ENCODE results near the gene SQOR.

SQOR gene

DNA sequence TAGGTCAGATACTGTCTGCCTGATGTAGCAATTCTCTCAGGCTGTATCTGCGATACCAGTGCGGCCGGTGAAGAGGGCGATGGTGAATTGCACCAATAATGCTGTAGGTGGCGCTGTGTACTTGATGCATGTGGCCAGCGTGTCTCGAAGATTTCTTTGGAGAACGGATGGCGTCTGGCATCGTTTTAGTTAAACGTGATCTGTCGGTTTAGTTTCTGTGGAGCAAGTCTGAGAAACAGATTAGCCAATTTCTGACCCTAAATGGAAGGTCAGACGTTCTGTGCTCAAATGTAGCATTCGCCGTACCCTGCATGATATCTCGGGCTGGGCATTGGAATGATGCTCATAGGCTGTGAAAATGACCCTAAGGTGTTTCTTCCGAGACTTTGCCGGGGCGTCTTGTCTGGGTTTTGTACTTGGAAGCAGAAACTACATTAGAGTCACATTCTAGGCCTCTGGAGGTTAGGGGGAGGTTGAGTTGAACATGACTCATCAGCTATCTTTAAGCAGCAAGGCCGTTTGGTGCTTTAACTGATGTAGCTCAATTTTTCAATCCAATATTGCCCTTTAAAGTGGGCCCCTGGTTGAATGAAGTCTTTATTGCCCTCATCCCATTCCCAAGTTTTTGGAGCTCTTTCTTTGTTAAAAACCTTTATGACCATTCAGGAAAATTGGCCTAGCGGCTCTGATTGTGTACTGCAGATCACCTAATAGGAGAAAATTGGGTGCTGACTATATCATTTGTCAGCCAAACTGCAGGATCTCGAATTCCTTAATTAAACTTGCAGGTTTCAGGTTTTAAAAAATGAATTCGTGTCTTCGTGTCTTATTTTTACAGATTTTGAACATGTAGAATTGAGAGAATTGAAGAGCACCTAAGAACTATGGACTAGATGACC, 80.0 kb downstream of the SQOR start:
- TF ChIP-seq TCF12 (IDR thresholded peaks at IDR 0.05; ENCODE audit: low read depth) (no peak), CREB1 (IDR thresholded peaks at IDR 0.05; ENCODE audit: low read depth) (no peak), RAD21 (IDR thresholded peaks at IDR 0.05; ENCODE audit: low read depth) (peak; percentile 86), EGR1 (IDR thresholded peaks at IDR 0.05) (no peak), TAF1 (IDR thresholded peaks at IDR 0.05; ENCODE audit: low read depth) (no peak), NFIC (IDR thresholded peaks at IDR 0.05) (no peak)
- TF ChIP-seq, protein P1, sequence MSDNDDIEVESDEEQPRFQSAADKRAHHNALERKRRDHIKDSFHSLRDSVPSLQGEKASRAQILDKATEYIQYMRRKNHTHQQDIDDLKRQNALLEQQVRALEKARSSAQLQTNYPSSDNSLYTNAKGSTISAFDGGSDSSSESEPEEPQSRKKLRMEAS (IDR thresholded peaks at IDR 0.05) = peak; percentile 65
- TF ChIP-seq, protein P2, sequence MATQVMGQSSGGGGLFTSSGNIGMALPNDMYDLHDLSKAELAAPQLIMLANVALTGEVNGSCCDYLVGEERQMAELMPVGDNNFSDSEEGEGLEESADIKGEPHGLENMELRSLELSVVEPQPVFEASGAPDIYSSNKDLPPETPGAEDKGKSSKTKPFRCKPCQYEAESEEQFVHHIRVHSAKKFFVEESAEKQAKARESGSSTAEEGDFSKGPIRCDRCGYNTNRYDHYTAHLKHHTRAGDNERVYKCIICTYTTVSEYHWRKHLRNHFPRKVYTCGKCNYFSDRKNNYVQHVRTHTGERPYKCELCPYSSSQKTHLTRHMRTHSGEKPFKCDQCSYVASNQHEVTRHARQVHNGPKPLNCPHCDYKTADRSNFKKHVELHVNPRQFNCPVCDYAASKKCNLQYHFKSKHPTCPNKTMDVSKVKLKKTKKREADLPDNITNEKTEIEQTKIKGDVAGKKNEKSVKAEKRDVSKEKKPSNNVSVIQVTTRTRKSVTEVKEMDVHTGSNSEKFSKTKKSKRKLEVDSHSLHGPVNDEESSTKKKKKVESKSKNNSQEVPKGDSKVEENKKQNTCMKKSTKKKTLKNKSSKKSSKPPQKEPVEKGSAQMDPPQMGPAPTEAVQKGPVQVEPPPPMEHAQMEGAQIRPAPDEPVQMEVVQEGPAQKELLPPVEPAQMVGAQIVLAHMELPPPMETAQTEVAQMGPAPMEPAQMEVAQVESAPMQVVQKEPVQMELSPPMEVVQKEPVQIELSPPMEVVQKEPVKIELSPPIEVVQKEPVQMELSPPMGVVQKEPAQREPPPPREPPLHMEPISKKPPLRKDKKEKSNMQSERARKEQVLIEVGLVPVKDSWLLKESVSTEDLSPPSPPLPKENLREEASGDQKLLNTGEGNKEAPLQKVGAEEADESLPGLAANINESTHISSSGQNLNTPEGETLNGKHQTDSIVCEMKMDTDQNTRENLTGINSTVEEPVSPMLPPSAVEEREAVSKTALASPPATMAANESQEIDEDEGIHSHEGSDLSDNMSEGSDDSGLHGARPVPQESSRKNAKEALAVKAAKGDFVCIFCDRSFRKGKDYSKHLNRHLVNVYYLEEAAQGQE (IDR thresholded peaks at IDR 0.05; ENCODE audit: low read depth) = no peak

DNA sequence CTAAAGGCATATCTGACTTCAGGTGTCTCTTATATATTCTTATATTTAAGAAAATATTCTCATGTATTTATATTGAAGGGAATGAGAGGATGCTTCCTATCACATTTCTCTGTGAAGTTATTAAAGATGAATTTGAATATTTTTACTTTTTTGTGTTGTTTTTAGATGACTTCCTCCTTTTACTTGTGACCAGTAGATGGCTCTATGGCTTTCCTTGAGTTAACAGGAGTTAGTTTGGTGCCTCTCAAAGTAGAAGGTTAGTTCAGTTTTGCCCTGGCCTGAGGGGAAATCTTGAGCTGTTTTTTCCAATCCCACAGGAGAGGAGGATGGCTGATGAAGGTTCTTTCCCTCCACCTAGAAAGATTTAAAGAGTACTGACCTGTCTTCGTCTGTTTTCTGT, 80.7 kb downstream of the SQOR start:
- peak; percentile 7; the same call in 1 of the 2 replicates for TF ChIP-seq RAD21 (IDR thresholded peaks at IDR 0.05; ENCODE audit: low read depth)
- TF ChIP-seq, protein P2 (IDR thresholded peaks at IDR 0.05; ENCODE audit: low read depth) = no peak

DNA sequence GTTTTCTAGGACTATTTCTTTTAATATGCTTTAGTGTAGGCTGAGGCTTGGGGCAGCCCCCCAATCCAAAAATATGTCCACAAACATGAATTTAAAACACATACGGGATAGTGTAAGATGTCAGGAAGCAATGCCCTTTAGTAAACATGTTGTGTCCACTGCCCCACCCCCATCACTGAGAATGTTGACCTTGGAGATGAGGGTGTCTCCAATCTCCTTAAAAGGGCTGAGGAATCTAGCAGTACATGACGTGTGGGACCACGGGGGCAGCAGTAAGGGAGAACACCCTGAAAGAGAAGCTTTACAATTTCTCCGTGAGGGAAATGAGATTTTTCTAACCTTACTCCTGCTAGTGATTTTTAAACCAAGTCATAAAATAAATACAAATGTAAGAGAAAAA, 84.7 kb downstream of the SQOR start:
- TF ChIP-seq EP300 (IDR thresholded peaks at IDR 0.05; ENCODE audit: borderline replicate concordance) = no peak
- TF ChIP-seq, protein P2 (IDR thresholded peaks at IDR 0.05; ENCODE audit: low read depth) = no peak
- TF ChIP-seq FOXM1 (IDR thresholded peaks at IDR 0.05; ENCODE audit: borderline replicate concordance, low read depth) = no peak
- TF ChIP-seq ZBTB7A (IDR thresholded peaks at IDR 0.05; ENCODE audit: low read depth) = no peak
- TF ChIP-seq, protein P3, sequence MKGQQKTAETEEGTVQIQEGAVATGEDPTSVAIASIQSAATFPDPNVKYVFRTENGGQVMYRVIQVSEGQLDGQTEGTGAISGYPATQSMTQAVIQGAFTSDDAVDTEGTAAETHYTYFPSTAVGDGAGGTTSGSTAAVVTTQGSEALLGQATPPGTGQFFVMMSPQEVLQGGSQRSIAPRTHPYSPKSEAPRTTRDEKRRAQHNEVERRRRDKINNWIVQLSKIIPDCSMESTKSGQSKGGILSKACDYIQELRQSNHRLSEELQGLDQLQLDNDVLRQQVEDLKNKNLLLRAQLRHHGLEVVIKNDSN (IDR thresholded peaks at IDR 0.05) = no peak
- TF ChIP-seq YY1 (IDR thresholded peaks at IDR 0.05; ENCODE audit: low read depth) = no peak
- TF ChIP-seq TEAD4 (IDR thresholded peaks at IDR 0.05) = no peak

DNA sequence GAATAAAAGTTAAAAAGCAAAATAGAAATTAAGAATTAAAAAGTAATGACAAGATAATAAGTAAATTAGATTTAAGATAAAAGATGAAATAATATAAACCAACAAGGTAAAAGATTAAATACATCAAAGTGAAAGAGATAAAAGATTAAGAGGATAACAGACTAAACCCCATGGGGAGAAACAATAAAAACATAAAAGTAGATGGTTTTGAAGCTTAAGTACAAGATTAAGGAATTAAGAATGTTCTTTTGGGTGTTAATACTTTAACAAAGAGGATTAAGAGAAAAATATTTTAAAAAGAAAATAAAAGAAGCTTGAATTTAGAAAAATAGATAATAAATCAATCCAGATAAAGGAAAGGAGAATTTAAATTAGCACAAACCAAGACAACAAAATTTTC, 85.4 kb downstream of the SQOR start:
- TF ChIP-seq FOXM1 (IDR thresholded peaks at IDR 0.05; ENCODE audit: borderline replicate concordance, low read depth) (no peak), EP300 (IDR thresholded peaks at IDR 0.05; ENCODE audit: borderline replicate concordance) (no peak), TCF12 (IDR thresholded peaks at IDR 0.05; ENCODE audit: low read depth) (no peak), RAD21 (IDR thresholded peaks at IDR 0.05; ENCODE audit: low read depth) (no peak), CREB1 (IDR thresholded peaks at IDR 0.05; ENCODE audit: low read depth) (no peak), TAF1 (IDR thresholded peaks at IDR 0.05; ENCODE audit: low read depth) (no peak), ZBTB7A (IDR thresholded peaks at IDR 0.05; ENCODE audit: low read depth) (no peak), TEAD4 (IDR thresholded peaks at IDR 0.05) (no peak), EGR1 (IDR thresholded peaks at IDR 0.05) (no peak), YY1 (IDR thresholded peaks at IDR 0.05; ENCODE audit: low read depth) (no peak), CEBPB (IDR thresholded peaks at IDR 0.05) (no peak)
- TF ChIP-seq, protein P1 (IDR thresholded peaks at IDR 0.05) = no peak
- TF ChIP-seq, protein P2 (IDR thresholded peaks at IDR 0.05; ENCODE audit: low read depth) = no peak
- TF ChIP-seq, protein P3 (IDR thresholded peaks at IDR 0.05) = no peak

Measured in Ishikawa (cell line).